ENCODE results near the gene PLSCR3.

DNA sequence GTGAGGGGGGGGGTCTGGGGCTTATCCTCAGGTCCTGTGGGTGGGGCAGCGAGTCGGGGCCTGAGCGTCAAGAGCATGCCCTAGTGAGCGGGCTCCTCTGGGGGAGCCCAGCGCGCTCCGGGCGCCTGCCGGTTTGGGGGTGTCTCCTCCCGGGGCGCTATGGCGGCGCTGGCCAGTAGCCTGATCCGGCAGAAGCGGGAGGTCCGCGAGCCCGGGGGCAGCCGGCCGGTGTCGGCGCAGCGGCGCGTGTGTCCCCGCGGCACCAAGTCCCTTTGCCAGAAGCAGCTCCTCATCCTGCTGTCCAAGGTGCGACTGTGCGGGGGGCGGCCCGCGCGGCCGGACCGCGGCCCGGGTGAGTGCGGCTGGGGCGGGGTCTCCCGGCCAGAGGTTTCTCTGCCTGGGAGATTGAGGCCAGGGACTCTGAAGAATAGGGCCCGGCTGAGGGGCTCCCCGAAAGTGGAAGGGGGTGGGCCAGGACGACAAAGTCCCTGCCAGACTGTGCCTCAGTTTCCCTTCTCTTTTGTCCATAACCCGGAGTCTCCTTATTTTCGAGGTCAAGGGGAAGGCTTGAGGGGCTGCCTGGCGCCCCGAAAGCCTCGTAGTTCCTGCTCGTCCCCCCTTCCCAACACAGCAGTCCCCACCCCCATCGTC lies 45.3 kb upstream of the PLSCR3 start, which contains the start of gene FGF11:
- TF ChIP-seq, protein P1, sequence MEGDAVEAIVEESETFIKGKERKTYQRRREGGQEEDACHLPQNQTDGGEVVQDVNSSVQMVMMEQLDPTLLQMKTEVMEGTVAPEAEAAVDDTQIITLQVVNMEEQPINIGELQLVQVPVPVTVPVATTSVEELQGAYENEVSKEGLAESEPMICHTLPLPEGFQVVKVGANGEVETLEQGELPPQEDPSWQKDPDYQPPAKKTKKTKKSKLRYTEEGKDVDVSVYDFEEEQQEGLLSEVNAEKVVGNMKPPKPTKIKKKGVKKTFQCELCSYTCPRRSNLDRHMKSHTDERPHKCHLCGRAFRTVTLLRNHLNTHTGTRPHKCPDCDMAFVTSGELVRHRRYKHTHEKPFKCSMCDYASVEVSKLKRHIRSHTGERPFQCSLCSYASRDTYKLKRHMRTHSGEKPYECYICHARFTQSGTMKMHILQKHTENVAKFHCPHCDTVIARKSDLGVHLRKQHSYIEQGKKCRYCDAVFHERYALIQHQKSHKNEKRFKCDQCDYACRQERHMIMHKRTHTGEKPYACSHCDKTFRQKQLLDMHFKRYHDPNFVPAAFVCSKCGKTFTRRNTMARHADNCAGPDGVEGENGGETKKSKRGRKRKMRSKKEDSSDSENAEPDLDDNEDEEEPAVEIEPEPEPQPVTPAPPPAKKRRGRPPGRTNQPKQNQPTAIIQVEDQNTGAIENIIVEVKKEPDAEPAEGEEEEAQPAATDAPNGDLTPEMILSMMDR (conservative IDR thresholded peaks at IDR 0.05), result no peak
- no peak for TF ChIP-seq EZH2 (IDR thresholded peaks at IDR 0.05; ENCODE audit: low read depth)
